Activated naive CD8-positive, alpha-beta T cell treated with anti-CD3 and anti-CD28 coated beads for 36 hours (primary cell): Measurements from ENCODE around the gene TMED9. TPM values are rescaled to one million over a fixed set of nuclear protein-coding genes. Genes with fewer than 3 reads are reported as not detected.

Source experiments
- total RNA-seq, 2 experiments: library from RNA; stranded (reverse); gene quantifications; one replicate each; pipeline ENCODE4 v1.2.3, GENCODE V29; 2021

TMED9 gene
- total RNA-seq, 2 experiments from 2014 or later, result 102 to 103 TPM

Other genes starting within 250 kb of the TMED9 start
- 10 to 100 TPM; 91.5 to 92.1 TPM for gene LMAN2, start 240.5 kb upstream of the TMED9 start, total RNA-seq
- 10 to 100 TPM; 38.9 to 41.2 TPM for gene RGS14, start 234.3 kb upstream of the TMED9 start, total RNA-seq
- not detected for gene SLC34A1, start 207.8 kb upstream of the TMED9 start, total RNA-seq
- not detected for gene PFN3, start 191.5 kb upstream of the TMED9 start, total RNA-seq
- gene F12, start 182.6 kb upstream of the TMED9 start, total RNA-seq, result 1 to 10 TPM; 5.6 TPM
- 100 to 1,000 TPM; 113 to 115 TPM for gene GRK6, start 165.5 kb upstream of the TMED9 start, total RNA-seq
- gene PRR7, start 145.4 kb upstream of the TMED9 start, total RNA-seq, result 10 to 100 TPM; 21.5 to 21.8 TPM
- gene DBN1, start 118.6 kb upstream of the TMED9 start, total RNA-seq, result 100 to 1,000 TPM; 100 to 106 TPM
- gene PDLIM7, start 94.6 kb upstream of the TMED9 start, total RNA-seq, result 10 to 100 TPM; 38.5 to 41.9 TPM
- gene DOK3, start 82.4 kb upstream of the TMED9 start, total RNA-seq, result 1 to 10 TPM; 8.2 to 8.6 TPM
- 100 to 1,000 TPM; 211 to 220 TPM for gene DDX41, start 75.2 kb upstream of the TMED9 start, total RNA-seq
- 10 to 100 TPM; 47.2 to 52.9 TPM for gene FAM193B, start 37.6 kb upstream of the TMED9 start, total RNA-seq
- 10 to 100 TPM; 20.0 to 21.0 TPM for gene B4GALT7, start 7.9 kb downstream of the TMED9 start, total RNA-seq
- 10 to 100 TPM; 27.0 to 27.3 TPM for gene FAM153A, start 190.7 kb downstream of the TMED9 start, total RNA-seq